ENCODE measurements around the gene LYSET. TPM values are rescaled to one million over a fixed set of nuclear protein-coding genes. Genes with fewer than 3 reads are reported as not detected.
"Not testable (repeated sequence)": the region's sequence is repeated elsewhere in the genome, so short reads cannot be mapped to it uniquely, and the experiment has no call there.

Gene LYSET
- total RNA-seq, 4 donors from 2014 or later, result 6.5 to 11.7 (median 9.3) TPM

- 68 to 77% methylated on average over 7 of the region's 7 CpGs for WGBS, 2 donors
- Histone ChIP-seq H3K9me3 (no peaks in the 10 kb centered on the region), H3K27ac (no peak overlapping the region), H3K4me3 (no peak overlapping the region), H3K4me1 (no peaks in the 10 kb centered on the region), H3K27me3 (no peaks in the 10 kb centered on the region), H3K36me3 (no peaks in the 10 kb centered on the region)
- DNase-seq (ENCODE audit: low spot score in 2 of 2), result no peak
- TF ChIP-seq CTCF (IDR thresholded peaks at IDR 0.05) (no peak), POLR2A (IDR thresholded peaks at IDR 0.05) (no peak), EP300 (IDR thresholded peaks at IDR 0.05) (no peak)
Observed at GRCh38 chr14:93153121-93153520, 32.0 kb upstream of the LYSET start.

GRCh38 chr14:93155667-93156066 is 29.4 kb upstream of the LYSET start:
- H3K4me3 ChIP-seq, result no peak overlapping the region

GRCh38 chr14:93156693-93157369 is 28.3 kb upstream of the LYSET start:
- 58 to 69% methylated on average over 7 to 8 of the region's 8 CpGs for WGBS, 2 donors
- no peak for DNase-seq (ENCODE audit: low spot score in 2 of 2)
- TF ChIP-seq POLR2A (IDR thresholded peaks at IDR 0.05), result no peak
- TF ChIP-seq CTCF (IDR thresholded peaks at IDR 0.05), result no peak
- TF ChIP-seq EP300 (IDR thresholded peaks at IDR 0.05), result no peak
- H3K4me3 ChIP-seq, result no peak overlapping the region
- H3K36me3 ChIP-seq, result no peaks in the 10 kb centered on the region
- H3K27me3 ChIP-seq, result no peaks in the 10 kb centered on the region
- H3K9me3 ChIP-seq, result no peaks in the 10 kb centered on the region
- H3K4me1 ChIP-seq, result no peaks in the 10 kb centered on the region
- no peak overlapping the region for H3K27ac ChIP-seq

More at GRCh38 chr14:93155667-93156066, 29.4 kb upstream of the LYSET start:
- 70 to 79% methylated on average over 2 of the region's 2 CpGs for WGBS, 2 donors
- H3K4me1 ChIP-seq, result no peaks in the 10 kb centered on the region
- H3K36me3 ChIP-seq, result no peaks in the 10 kb centered on the region
- TF ChIP-seq EP300 (IDR thresholded peaks at IDR 0.05) (no peak), CTCF (IDR thresholded peaks at IDR 0.05) (no peak)
- no peak overlapping the region for H3K27ac ChIP-seq
- no peaks in the 10 kb centered on the region for H3K9me3 ChIP-seq
- no peak for DNase-seq (ENCODE audit: low spot score in 2 of 2)
- H3K27me3 ChIP-seq, result no peaks in the 10 kb centered on the region

GRCh38 chr14:93158349-93158748 is 26.8 kb upstream of the LYSET start:
- not testable (repeated sequence) for H3K4me1 ChIP-seq; H3K9me3 ChIP-seq; H3K4me3 ChIP-seq; DNase-seq (ENCODE audit: low spot score in 2 of 2); H3K27me3 ChIP-seq; H3K36me3 ChIP-seq; H3K27ac ChIP-seq
- 92 to 97% methylated on average over 7 of the region's 7 CpGs for whole genome bisulfite sequencing, 2 donors

- H3K4me1 ChIP-seq; DNase-seq (ENCODE audit: low spot score in 2 of 2); H3K27me3 ChIP-seq; H3K27ac ChIP-seq; H3K9me3 ChIP-seq; H3K36me3 ChIP-seq; H3K4me3 ChIP-seq: not testable (repeated sequence)
- 62 to 69% methylated on average over 5 of the region's 5 CpGs for WGBS, 2 donors
Observed at GRCh38 chr14:93159625-93160352, 25.3 kb upstream of the LYSET start.

GRCh38 chr14:93160353-93160801 is 24.7 kb upstream of the LYSET start:
- TF ChIP-seq POLR2A (IDR thresholded peaks at IDR 0.05) (no peak), EP300 (IDR thresholded peaks at IDR 0.05) (no peak), CTCF (IDR thresholded peaks at IDR 0.05) (peak in 2 of 5 experiments; percentile 9 to 11)
- no peak overlapping the region for H3K27ac ChIP-seq
- WGBS, 2 donors, result 8 to 43% methylated on average over 4 of the region's 4 CpGs

More at GRCh38 chr14:93160353-93160801, 24.7 kb upstream of the LYSET start:
- no peaks in the 10 kb centered on the region for H3K27me3 ChIP-seq
- H3K36me3 ChIP-seq, result no peaks in the 10 kb centered on the region
- no peak overlapping the region for H3K4me3 ChIP-seq
- no peak for DNase-seq (ENCODE audit: low spot score in 2 of 2)
- no peaks in the 10 kb centered on the region for H3K4me1 ChIP-seq
- H3K9me3 ChIP-seq, result no peaks in the 10 kb centered on the region

Data from tibial nerve (tissue), 4 donors.